NCI-H774 (cell line): ENCODE measurements around the gene NELL1.

Experiments
- DNase-seq: peaks from one replicate; lab custom pipeline; 2025; lab: John Stamatoyannopoulos, UW

NELL1 gene

GRCh38 chr11:21564833-21565682, 895.7 kb downstream of the NELL1 start:
- DNase-seq = no peak

DNA sequence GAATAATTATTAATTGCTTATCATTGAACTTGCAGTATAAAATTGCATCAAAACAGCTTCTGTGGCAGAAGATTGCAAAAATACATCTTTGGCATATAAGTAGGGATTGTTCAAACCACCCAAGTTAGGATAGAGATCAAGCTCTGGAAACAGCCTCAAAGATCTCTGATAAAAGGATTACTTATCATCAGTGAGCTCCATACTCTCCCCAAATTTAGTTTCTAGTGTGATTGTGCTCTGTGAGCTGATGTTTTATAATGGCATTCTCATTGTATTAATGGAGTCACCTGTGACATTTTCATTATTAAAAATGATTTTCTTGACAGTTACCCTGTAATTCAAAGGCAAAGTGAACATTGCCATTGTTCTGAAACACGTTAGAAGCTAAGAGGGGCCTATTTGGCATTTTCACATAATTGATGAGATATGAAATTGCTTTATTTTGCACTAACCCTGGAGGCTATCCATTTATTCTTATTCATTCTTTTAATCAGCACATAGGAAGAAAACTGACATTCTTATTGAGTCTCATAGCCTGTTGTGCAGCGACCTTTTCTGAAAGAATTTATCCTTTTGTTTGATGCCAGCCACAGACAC, 897.2 kb downstream of the NELL1 start:
- no peak for DNase-seq

GRCh38 chr11:21567645-21568290, 898.4 kb downstream of the NELL1 start:
- peak; percentile 21 for DNase-seq

GRCh38 chr11:21572210-21572609, 902.8 kb downstream of the NELL1 start:
- no peak for DNase-seq

DNA sequence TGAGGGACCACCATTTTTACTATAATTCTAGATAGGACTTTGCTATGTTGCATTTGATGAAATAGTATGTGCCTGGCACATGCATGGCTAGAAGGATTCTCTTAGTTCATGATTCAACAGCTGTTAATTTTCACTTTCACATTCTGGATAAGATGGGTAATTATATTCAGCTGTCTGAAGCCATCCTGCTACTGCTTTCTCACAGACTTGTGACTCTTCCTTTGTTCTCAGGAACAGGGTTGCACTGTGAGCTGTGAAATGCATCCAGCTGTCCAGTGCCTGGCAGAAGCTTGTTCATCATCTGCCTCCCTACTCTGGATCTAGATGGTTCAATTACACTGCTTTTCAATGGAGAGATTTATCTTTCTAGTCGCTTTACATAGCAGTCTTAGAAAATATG, 913.4 kb downstream of the NELL1 start:
- no peak for DNase-seq

DNA sequence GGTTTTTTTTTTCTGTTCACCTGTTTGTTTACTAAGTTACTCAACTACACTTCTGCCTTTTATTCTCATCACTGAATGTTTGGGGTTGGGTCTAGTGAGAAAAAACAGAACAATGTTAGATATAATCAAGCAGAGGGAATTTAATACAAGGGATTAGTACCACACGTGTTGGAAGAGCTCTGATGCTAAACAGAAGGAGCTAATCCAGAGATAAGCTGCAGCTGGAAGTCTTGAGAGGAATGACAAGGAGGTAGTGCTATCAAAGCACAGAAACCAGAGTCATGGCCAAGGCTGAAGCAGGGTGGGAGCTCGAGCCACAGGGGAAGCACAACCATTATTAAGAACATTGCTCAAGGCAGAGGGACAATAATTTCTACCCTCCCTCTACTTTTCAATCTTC, 919.4 kb downstream of the NELL1 start:
- no peak for DNase-seq

- DNase-seq = no peak
Measured at GRCh38 chr11:21602699-21603098, 933.3 kb downstream of the NELL1 start.

GRCh38 chr11:21603886-21604285, 934.5 kb downstream of the NELL1 start:
- no peak for DNase-seq

DNA sequence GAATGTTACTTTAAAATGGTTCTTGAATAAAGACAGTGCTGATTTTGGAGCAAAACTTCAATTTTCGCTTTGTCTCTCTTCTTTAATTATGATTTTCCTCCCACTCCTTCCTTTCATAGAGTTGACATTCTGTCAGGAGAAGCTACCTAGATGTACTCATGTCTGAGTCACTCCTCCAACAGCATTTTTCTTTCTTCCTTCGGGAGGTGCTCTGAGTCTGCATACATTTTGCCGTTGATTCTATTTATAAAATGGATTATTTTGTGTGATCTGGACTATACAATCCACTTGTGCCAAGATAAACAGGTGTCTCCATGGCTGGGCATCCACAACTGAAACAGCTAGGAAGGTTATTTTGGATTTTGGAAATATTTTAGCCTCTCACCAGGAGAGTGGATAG, 935.2 kb downstream of the NELL1 start:
- DNase-seq = no peak

GRCh38 chr11:21612326-21612725, 942.9 kb downstream of the NELL1 start:
- no peak for DNase-seq

GRCh38 chr11:21614961-21615360, 945.6 kb downstream of the NELL1 start:
- no peak for DNase-seq

GRCh38 chr11:21615955-21616371, 946.6 kb downstream of the NELL1 start:
- DNase-seq = no peak

DNA sequence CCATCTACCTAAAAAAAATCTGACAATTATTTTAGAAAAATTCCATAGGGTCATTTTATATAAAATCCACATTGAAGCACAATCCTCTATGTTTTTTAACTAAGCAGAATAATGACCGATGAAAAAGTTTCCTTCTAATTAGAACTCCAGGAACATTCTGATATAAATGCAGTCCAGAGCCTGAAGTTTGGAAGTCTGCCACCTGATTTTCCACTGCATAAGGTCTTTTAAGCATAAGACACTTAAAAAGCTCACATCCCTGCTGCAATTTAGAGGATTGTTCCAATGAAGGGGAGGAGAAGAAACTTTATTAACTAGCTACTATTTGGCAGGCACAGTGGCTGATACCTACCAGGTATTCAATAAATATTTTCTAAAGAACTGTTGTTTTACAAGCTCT, 953.2 kb downstream of the NELL1 start:
- no peak for DNase-seq

DNA sequence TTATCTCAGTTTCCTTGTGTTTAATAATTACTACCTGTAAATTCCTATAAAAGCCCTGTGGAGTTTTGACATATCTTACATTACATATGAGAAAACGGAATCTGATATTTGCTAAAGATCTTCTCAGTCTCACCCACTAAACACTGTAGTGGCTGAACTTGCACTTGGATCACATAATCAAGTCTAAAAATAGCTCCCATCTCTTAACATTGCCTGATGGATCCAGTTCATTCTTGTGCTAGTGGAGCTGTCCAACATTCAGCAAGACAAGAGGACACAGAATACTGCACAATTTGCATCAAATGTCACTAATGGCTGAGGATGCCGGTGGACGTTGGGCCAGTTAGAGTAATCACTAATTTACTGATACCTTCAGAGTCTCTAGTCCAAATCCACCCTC, 953.6 kb downstream of the NELL1 start:
- no peak for DNase-seq
